SK-N-SH treated with all-trans-retinoic acid at 6 μM for 48 hours (cell line): ENCODE measurements around the gene MAD2L2.

Source experiments
- ATAC-seq: fragments of 200-7000 bp; cut with Tn5 transposase; 3 replicates; pipeline ENCODE4 v1.9.1; 2020; ENCODE audit warnings: mild to moderate bottlenecking, moderate library complexity
- ARNTL ChIP-seq: fragments of 450-650 bp; formaldehyde crosslinking; IDR thresholded peaks from 2 replicates; pipeline ENCODE4 v1.5.0; 2020; ENCODE audit warnings: low read depth, mild to moderate bottlenecking, moderate library complexity, borderline replicate concordance
- BACH2 ChIP-seq: fragments of 250-450 bp; sonication (Bioruptor Pico); IDR thresholded peaks from 2 replicates; pipeline ENCODE4 v1.9.0; 2021; ENCODE audit warnings: mild to moderate bottlenecking, borderline replicate concordance
- CREB5 ChIP-seq: fragments of 250-450 bp; sonication (Bioruptor Pico); IDR thresholded peaks from 2 replicates; pipeline ENCODE4 v1.5.1; 2020; ENCODE audit warnings: low read depth, mild to moderate bottlenecking, moderate library complexity
- CSDC2 ChIP-seq: fragments of 250-450 bp; sonication (Bioruptor Pico); IDR thresholded peaks from 2 replicates; pipeline ENCODE4 v1.5.0; 2020; ENCODE audit warnings: mild to moderate bottlenecking, moderate library complexity
- CSRNP3 ChIP-seq: fragments of 250-450 bp; sonication (Bioruptor Pico); IDR thresholded peaks from 2 replicates; pipeline ENCODE4 v1.5.1; 2021; ENCODE audit warnings: mild to moderate bottlenecking, moderate library complexity
- ESRRG ChIP-seq: fragments of 250-450 bp; sonication (Bioruptor Pico); IDR thresholded peaks from 2 replicates; pipeline ENCODE4 v1.6.1; 2021; ENCODE audit warnings: mild to moderate bottlenecking
- GLIS3 ChIP-seq: fragments of 250-450 bp; sonication (Bioruptor Pico); IDR thresholded peaks from 2 replicates; pipeline ENCODE4 v1.5.0; 2020; ENCODE audit warnings: mild to moderate bottlenecking, moderate library complexity
- ISL1 ChIP-seq: fragments of 250-450 bp; sonication (Bioruptor Pico); IDR thresholded peaks from 2 replicates; pipeline ENCODE4 v2.1.2; 2022; ENCODE audit warnings: mild to moderate bottlenecking, moderate library complexity
- PATZ1 ChIP-seq: fragments of 250-450 bp; sonication (Bioruptor Pico); IDR thresholded peaks from 2 replicates; pipeline ENCODE4 v1.8.0; 2020; ENCODE audit warnings: mild to moderate bottlenecking, moderate library complexity, borderline replicate concordance
- POU6F1 ChIP-seq: fragments of 250-450 bp; sonication (Bioruptor Pico); IDR thresholded peaks from 2 replicates; pipeline ENCODE4 v1.8.0; 2021; ENCODE audit warnings: low read depth, mild to moderate bottlenecking, moderate library complexity, borderline replicate concordance
- PPARA ChIP-seq: fragments of 250-450 bp; sonication (Bioruptor Pico); IDR thresholded peaks from 2 replicates; pipeline ENCODE4 v1.5.0; 2020; ENCODE audit warnings: mild to moderate bottlenecking, borderline replicate concordance
- RARB ChIP-seq: fragments of 250-450 bp; sonication (Bioruptor Pico); IDR thresholded peaks from 2 replicates; pipeline ENCODE4 v1.8.0; 2021; ENCODE audit warnings: mild to moderate bottlenecking, moderate library complexity
- SNAI2 ChIP-seq: fragments of 250-450 bp; sonication (Bioruptor Pico); IDR thresholded peaks from 2 replicates; pipeline ENCODE4 v1.5.0; 2020; ENCODE audit warnings: mild to moderate bottlenecking, moderate library complexity
- TCF4 ChIP-seq: fragments of 250-450 bp; sonication (Bioruptor Pico); IDR thresholded peaks from 2 replicates; pipeline ENCODE4 v1.8.0; 2021; ENCODE audit warnings: mild to moderate bottlenecking, moderate library complexity, borderline replicate concordance
- TOX ChIP-seq: fragments of 250-450 bp; sonication (Bioruptor Pico); IDR thresholded peaks from 2 replicates; pipeline ENCODE4 v1.8.0; 2021; ENCODE audit warnings: mild to moderate bottlenecking, moderate library complexity, borderline replicate concordance
- TSHZ2 ChIP-seq: fragments of 250-450 bp; sonication (Bioruptor Pico); IDR thresholded peaks from 2 replicates; pipeline ENCODE4 v1.5.0; 2020; ENCODE audit warnings: mild to moderate bottlenecking, moderate library complexity
- ZC3H10 ChIP-seq: fragments of 250-450 bp; sonication (Bioruptor Pico); IDR thresholded peaks from 2 replicates; pipeline ENCODE4 v1.5.1; 2021; ENCODE audit warnings: mild to moderate bottlenecking, moderate library complexity
- ZFP3 ChIP-seq: fragments of 250-450 bp; sonication (Bioruptor Pico); IDR thresholded peaks from 2 replicates; pipeline ENCODE4 v1.5.0; 2020; ENCODE audit warnings: mild to moderate bottlenecking, moderate library complexity
- ZFP30 ChIP-seq: fragments of 450-650 bp; formaldehyde crosslinking; IDR thresholded peaks from 2 replicates; pipeline ENCODE4 v1.5.0; 2022; ENCODE audit warnings: mild to moderate bottlenecking, moderate library complexity
- ZNF565 ChIP-seq: fragments of 450-650 bp; formaldehyde crosslinking; conservative IDR thresholded peaks from 2 replicates; pipeline ENCODE4 v1.5.0; 2020; ENCODE audit warnings: low read depth, mild to moderate bottlenecking, moderate library complexity
- ZNF70 ChIP-seq: fragments of 450-650 bp; formaldehyde crosslinking; IDR thresholded peaks from 2 replicates; pipeline ENCODE4 v1.5.0; 2020; ENCODE audit warnings: mild to moderate bottlenecking, moderate library complexity
- ZNF8 ChIP-seq: fragments of 450-650 bp; formaldehyde crosslinking; IDR thresholded peaks from 2 replicates; pipeline ENCODE4 v1.5.0; 2020; ENCODE audit warnings: mild to moderate bottlenecking, moderate library complexity

Gene MAD2L2

GRCh38 chr1:11713095-11713494 is 32.1 kb upstream of the MAD2L2 start:
- TF ChIP-seq RARB (CRISPR knock-in tag) (no peak), CREB5 (CRISPR knock-in tag) (no peak), ZFP30 (no peak), ZNF565 (CRISPR knock-in tag) (no peak), ZFP3 (CRISPR knock-in tag) (no peak), PATZ1 (no peak), ZNF8 (no peak), ZNF70 (no peak), SNAI2 (CRISPR knock-in tag) (no peak), CSRNP3 (CRISPR knock-in tag) (no peak), ARNTL (CRISPR knock-in tag) (no peak), ISL1 (CRISPR knock-in tag) (no peak), CSDC2 (CRISPR knock-in tag) (no peak), PPARA (CRISPR knock-in tag) (no peak), GLIS3 (no peak), ESRRG (CRISPR knock-in tag) (no peak), TSHZ2 (CRISPR knock-in tag) (no peak), TOX (CRISPR knock-in tag) (no peak)
- no peak for ATAC-seq

GRCh38 chr1:11712285-11712684 is 31.3 kb upstream of the MAD2L2 start:
- no peak for ATAC-seq
- TF ChIP-seq ZNF70 (no peak), BACH2 (CRISPR knock-in tag) (no peak), TSHZ2 (CRISPR knock-in tag) (no peak), ZNF565 (CRISPR knock-in tag) (no peak), CSRNP3 (CRISPR knock-in tag) (no peak), CREB5 (CRISPR knock-in tag) (no peak), ZC3H10 (CRISPR knock-in tag) (no peak), ESRRG (CRISPR knock-in tag) (no peak), TCF4 (CRISPR knock-in tag) (no peak), ZFP3 (CRISPR knock-in tag) (no peak), PPARA (CRISPR knock-in tag) (no peak), POU6F1 (no peak), RARB (CRISPR knock-in tag) (no peak)
